ENCODE data around the gene AMACR.
A peak's percentile ranks its signal among the peaks of the same experiment; 100 is the strongest.
"Not testable (repeated sequence)": the region's sequence is repeated elsewhere in the genome, so short reads cannot be mapped to it uniquely, and the experiment has no call there.

The AMACR gene

DNA sequence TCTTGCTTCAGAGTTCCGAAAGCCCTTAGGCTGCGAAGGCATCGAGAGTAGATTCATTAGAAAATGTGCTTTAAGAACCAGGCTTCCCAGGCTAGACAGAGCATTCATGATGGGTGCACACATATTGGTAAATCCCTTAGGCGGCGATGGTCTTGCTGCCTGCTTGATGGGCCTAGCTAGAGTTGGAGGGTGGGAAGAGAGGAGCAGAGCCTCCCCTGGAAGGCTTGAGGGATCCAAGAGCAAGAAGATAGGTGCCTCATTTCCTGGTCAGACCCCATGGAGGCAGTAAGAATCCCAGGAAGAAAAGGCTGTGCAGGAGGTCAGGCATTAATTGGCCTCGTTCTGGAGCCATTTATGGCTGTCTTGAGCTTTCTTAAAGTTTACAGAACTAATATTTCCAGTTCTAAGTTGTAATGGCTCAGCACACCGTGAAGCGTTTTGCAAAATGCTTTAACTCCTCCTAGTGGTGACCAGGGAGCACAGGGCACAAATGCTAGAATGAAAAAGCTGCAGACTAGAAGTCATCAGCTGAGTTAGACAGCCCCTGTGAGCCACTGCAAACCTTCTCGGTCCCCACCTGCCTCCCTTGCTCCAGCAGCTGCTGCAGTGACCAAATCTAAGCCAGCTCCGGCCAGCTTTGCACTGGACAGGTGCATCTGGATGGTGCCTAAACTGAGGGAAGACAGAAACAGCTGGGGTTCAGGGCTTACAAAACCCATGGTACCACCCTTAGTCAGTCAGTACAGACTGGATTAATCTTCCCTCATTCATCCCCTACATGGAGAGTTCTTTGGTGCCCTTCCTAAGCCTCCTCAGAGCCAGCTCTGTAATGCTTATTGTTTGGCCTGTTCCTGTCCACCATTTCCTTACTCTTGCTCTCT lies 38.0 kb downstream of the AMACR start:
- Mint-ChIP-seq H3K4me1 (peaks cover 18% of the 10 kb centered on the region), H3K27ac (no peak overlapping the region), H3K36me3 (no peaks in the 10 kb centered on the region), H3K27me3 (no peaks in the 10 kb centered on the region), H3K4me3 (no peak overlapping the region), H3K9me3 (no peaks in the 10 kb centered on the region)

DNA sequence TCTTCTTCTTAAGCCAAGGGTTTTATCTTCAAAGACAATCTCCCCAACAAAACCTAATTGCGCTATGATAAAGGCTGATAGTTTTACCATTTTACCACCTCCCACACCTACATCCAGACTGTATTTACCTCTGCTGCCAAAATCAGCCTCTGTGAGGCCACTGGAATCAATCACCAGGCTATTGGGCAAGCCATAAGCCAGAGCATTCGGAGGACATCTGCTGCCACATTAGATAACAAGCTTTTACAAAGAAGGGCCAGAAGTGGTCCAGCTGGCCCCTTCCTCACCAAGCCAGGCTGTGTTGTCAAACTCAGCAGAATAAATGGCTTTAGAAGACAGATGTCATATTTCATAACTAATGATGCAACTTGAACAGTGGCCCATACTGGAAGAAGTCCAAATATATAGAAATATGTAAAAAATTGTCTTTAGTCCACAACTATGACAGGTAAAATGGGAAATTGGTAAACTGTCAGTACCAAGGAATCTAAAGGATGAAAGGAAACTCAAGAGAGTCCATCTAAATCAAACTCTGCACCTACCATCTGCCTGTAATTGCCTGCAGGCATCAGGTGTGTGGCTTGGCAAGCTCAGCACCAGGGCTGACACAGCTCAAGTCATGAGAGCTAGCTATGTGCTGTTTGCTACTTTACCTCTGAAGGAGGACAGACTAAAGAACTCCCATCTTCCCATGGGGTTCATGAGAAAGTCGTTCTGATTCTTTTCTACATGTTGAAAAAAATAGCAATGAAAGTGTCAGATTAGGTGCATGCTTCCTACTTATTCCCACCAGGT lies 39.4 kb downstream of the AMACR start:
- Mint-ChIP-seq H3K9me3 (no peaks in the 10 kb centered on the region), H3K27ac (no peak overlapping the region), H3K4me3 (no peak overlapping the region), H3K27me3 (no peaks in the 10 kb centered on the region), H3K36me3 (no peaks in the 10 kb centered on the region), H3K4me1 (peaks cover 18% of the 10 kb centered on the region)

DNA sequence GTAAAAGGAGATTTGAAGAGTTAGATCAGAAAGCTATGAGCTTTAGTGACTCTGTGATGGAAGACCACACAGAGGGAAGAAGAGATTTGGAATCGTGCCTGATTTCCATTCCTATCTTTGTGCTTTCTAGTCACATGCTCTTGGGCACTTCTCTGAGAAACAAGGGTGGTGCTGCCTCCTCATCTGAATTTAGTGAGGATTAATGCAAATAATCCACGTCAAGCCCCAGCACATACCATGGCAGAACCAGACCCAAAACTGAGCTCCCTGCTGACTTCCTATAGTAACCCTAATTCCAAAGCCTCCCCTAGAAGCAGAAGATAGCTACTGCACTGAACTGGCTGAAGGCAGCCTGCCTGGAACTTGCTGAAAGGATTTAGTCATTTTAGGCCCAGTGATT lies 41.0 kb downstream of the AMACR start:
- Mint-ChIP-seq H3K4me3 (no peak overlapping the region), H3K27ac (no peak overlapping the region), H3K36me3 (no peaks in the 10 kb centered on the region), H3K27me3 (no peaks in the 10 kb centered on the region), H3K4me1 (peaks cover 11% of the 10 kb centered on the region), H3K9me3 (no peaks in the 10 kb centered on the region)

DNA sequence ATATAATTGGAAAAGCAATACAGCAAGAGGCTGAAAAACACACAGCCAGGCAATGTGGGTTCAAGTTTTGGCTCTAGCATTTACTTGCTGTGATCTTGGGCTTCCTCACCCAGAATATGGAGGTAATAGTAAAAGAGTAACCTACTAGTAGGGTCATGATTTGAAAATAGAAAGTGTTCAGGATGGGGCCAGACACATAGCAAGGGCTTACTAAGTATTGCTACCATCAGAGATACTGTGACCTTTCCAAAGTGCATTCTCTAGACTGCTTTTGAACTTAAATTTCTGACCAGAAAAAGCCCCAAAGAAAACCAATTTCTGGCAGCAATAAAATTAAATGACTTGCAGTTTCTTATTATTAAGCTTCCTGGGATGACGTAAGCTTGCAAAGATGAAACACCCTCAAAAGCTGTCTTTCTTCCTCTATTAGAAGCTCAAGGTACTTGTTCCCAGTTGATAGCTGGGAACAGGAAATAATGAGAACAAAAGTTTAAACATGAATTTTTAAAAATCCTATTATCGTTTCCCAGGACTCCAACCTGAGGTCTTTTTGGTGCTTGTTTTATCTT lies 43.6 kb downstream of the AMACR start:
- Mint-ChIP-seq H3K36me3 (no peaks in the 10 kb centered on the region), H3K4me3 (no peak overlapping the region), H3K27ac (no peak overlapping the region), H3K4me1 (peaks cover 11% of the 10 kb centered on the region), H3K9me3 (no peaks in the 10 kb centered on the region), H3K27me3 (peaks cover 2% of the 10 kb centered on the region)

DNA sequence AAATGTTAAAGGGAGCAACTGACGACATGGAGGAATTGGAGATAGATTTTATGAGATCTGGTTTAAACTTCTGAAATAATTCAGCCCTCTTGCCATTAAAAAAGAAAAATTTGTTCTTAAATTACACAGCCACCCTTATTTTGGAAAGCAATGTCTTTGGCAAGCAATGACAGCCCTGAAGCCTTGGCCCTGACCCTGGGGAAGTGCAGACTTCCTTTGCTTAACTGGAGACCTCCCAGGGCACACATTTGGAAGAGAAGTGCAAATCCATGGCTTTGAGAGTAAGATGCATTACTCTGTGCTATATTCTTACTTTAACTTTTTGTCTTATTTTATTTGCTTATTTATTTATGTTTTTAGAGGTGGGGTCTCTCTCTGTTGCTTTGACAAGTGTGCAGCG lies 49.7 kb downstream of the AMACR start:
- no peak overlapping the region for H3K4me3 Mint-ChIP-seq
- peaks cover 4% of the 10 kb centered on the region for H3K27me3 Mint-ChIP-seq
- peaks cover 1% of the 10 kb centered on the region for H3K36me3 Mint-ChIP-seq
- no peak overlapping the region for H3K27ac Mint-ChIP-seq
- H3K9me3 Mint-ChIP-seq: peaks cover 11% of the 10 kb centered on the region
- no peaks in the 10 kb centered on the region for H3K4me1 Mint-ChIP-seq

DNA sequence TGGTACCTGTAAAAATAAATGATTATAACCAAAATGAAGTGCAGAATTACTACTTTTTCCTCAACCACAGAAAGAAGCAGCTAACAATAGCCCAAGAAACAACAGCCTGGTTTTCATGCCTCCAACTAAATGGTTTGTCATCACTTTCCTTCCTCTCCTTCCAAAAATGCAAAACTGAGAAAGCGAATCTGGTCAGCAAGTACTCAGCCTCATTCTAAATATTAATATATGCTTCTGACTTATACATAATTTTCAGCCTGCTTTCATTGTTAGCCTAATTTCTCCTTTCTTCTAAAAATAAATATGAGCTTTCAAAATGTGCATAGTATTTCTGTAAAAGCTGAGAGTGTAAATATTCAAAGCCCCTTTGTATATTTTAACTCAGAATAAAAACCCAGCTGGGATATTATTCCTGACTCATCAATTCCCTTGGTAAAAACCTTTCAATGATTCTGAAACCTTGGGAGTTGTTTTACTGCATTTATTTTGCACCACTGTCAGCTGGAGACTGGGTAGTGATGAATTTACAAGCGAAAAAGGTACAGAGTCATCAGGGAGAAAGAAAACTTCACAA lies 50.2 kb downstream of the AMACR start:
- H3K9me3 Mint-ChIP-seq: peaks cover 11% of the 10 kb centered on the region
- H3K4me1 Mint-ChIP-seq: no peaks in the 10 kb centered on the region
- H3K4me3 Mint-ChIP-seq: no peak overlapping the region
- peaks cover 1% of the 10 kb centered on the region for H3K36me3 Mint-ChIP-seq
- H3K27ac Mint-ChIP-seq: no peak overlapping the region
- H3K27me3 Mint-ChIP-seq: peaks cover 4% of the 10 kb centered on the region

DNA sequence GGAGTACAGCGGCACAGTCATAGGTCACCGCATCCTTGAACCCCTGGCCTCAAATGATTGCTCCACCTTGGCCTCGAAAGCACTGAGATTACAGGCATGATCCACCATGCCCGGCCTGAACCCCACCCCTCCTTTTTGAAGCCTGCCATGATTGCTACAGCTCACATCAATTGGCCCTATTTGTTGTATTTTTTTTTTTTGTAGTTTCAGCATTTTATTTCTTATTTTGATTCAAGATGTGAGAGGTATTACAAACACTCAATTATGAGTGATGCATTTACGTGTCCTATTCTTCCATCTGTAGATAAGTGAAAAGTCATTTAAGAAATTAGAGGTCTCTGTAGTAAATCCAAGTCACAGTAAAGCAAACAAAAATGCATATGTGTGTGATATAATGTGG lies 55.7 kb downstream of the AMACR start:
- not testable (repeated sequence) for H3K27ac Mint-ChIP-seq, H3K4me3 Mint-ChIP-seq, H3K36me3 Mint-ChIP-seq, H3K27me3 Mint-ChIP-seq, H3K4me1 Mint-ChIP-seq
- H3K9me3 Mint-ChIP-seq: peaks cover 11% of the 10 kb centered on the region

DNA sequence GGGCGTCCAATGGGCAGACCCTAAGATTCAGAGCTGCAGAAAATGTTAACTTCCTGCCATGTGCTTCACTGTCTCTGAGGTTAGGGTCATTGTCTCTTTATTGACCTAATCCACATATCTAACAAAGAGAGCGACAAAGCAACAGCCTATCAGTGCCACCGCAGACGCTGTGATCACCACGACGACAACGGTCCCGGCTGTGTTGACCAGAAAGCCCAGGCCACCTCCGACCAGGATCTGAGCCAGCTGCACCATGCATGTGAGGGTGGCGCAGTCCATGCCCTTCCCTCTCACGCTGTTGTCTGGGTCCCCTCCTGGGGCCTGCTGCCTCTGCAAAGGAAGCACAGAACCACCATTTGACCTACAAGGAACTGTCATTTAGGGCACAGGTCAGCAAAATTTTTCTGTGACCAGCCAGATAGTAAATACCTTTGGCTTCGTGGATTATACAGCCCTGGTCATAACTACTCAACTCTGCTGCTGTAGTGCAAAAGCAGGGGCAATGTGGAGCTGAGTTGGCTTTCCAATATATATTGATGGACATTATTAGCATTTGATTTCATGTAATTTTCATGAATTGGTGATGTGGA lies 63.2 kb downstream of the AMACR start:
- Mint-ChIP-seq H3K27me3 (peaks cover 15% of the 10 kb centered on the region), H3K9me3 (no peaks in the 10 kb centered on the region), H3K4me1 (no peaks in the 10 kb centered on the region), H3K4me3 (no peak overlapping the region), H3K36me3 (no peaks in the 10 kb centered on the region), H3K27ac (no peak overlapping the region)

DNA sequence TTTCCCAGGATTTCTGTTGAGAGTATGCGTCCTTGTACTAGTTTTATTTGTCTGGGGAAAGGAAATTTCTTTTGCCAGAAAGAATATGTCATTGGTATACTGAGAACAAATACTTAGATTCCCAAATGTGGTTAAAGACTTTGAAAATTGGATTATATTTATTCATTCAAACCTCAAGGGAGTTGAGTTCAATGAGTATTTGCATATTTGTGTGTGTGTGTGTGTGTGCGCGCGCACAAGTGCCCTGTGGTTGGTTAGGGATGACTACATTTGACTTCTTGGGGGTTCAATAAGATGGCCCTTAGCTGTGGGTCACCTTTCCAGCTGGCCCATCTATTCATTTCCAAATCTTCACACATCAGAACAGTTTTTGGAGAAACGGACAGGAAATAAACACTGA lies 66.8 kb downstream of the AMACR start:
- Mint-ChIP-seq H3K36me3 (no peaks in the 10 kb centered on the region), H3K4me3 (no peak overlapping the region), H3K27ac (no peak overlapping the region), H3K4me1 (no peaks in the 10 kb centered on the region), H3K27me3 (peaks cover 32% of the 10 kb centered on the region), H3K9me3 (no peaks in the 10 kb centered on the region)

DNA sequence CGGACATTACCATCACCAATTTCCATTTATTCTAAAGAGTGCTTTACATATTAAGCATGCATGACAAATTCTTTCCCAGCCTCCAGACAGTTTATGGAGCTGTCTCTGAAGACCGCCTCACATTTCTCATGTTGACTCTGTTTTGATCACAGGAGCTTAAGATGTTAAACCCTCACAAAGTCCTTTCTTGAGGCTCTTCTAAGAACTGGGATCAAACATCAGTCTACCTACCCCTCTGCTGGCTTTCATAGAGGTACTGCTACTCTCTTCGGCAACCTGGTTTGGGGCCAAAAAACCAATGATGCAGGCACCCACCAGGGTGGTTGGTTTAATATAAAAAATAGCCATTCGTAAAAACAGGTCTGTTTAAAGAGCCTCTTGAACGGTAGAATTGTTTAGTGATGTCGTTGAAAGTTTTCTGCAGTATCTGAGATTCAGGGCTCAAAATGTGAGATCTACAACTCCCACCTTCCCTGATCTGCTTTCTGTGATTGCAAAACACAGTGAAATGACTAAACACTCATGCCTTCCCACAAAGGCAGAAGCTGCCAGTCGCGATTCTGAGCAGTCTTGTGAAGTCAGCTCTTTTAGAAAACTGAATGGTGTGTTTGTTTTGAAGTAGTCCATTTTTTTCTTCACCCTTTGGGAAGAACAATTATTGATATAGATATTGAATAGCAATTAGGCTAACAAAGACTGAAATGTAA lies 68.1 kb downstream of the AMACR start:
- no peaks in the 10 kb centered on the region for H3K9me3 Mint-ChIP-seq
- H3K4me3 Mint-ChIP-seq: no peak overlapping the region
- H3K27me3 Mint-ChIP-seq: peaks cover 34% of the 10 kb centered on the region
- H3K27ac Mint-ChIP-seq: no peak overlapping the region
- peaks cover 4% of the 10 kb centered on the region for H3K4me1 Mint-ChIP-seq
- H3K36me3 Mint-ChIP-seq: no peaks in the 10 kb centered on the region

DNA sequence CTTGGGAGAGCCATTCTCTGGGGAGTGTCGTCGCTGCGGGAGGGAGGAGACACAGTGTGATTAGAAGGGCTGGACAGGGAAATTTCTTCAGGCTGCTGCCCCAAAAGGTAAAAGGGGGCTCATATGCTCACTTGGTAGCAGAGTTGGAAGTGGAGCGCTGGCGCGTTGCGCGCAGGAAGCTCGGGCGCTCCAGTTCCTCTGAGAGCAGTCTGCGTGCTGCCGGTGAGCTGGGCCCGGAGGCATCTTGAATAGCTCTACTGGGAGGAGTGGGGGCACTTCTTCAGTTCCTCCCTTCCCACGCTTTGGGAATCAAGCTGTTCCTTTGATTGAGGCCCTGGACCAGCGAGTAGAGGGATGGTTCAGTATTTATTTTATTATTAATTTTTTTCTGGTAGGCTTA lies 69.0 kb downstream of the AMACR start:
- peaks cover 4% of the 10 kb centered on the region for H3K4me1 Mint-ChIP-seq
- no peak overlapping the region for H3K27ac Mint-ChIP-seq
- H3K27me3 Mint-ChIP-seq: peaks cover 34% of the 10 kb centered on the region
- no peak overlapping the region for H3K4me3 Mint-ChIP-seq
- H3K9me3 Mint-ChIP-seq: no peaks in the 10 kb centered on the region
- H3K36me3 Mint-ChIP-seq: no peaks in the 10 kb centered on the region

DNA sequence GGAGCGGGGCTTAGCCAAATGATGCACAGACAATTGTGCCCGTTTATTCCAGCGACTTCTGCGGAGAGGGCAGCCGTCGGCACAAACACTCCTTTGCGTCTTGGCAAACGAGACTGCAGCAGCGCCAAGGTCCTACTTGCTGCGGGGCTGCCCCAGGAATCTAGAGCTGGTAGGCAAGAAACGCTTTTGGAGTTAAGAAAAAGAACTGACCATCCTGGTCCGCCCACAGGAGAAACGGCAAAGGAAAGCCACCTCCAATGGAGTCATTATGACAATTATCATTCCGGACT lies 69.4 kb downstream of the AMACR start:
- H3K36me3 Mint-ChIP-seq: no peaks in the 10 kb centered on the region
- H3K4me1 Mint-ChIP-seq: peaks cover 4% of the 10 kb centered on the region
- H3K27me3 Mint-ChIP-seq: peaks cover 34% of the 10 kb centered on the region
- H3K4me3 Mint-ChIP-seq: no peak overlapping the region
- no peaks in the 10 kb centered on the region for H3K9me3 Mint-ChIP-seq
- H3K27ac Mint-ChIP-seq: no peak overlapping the region

DNA sequence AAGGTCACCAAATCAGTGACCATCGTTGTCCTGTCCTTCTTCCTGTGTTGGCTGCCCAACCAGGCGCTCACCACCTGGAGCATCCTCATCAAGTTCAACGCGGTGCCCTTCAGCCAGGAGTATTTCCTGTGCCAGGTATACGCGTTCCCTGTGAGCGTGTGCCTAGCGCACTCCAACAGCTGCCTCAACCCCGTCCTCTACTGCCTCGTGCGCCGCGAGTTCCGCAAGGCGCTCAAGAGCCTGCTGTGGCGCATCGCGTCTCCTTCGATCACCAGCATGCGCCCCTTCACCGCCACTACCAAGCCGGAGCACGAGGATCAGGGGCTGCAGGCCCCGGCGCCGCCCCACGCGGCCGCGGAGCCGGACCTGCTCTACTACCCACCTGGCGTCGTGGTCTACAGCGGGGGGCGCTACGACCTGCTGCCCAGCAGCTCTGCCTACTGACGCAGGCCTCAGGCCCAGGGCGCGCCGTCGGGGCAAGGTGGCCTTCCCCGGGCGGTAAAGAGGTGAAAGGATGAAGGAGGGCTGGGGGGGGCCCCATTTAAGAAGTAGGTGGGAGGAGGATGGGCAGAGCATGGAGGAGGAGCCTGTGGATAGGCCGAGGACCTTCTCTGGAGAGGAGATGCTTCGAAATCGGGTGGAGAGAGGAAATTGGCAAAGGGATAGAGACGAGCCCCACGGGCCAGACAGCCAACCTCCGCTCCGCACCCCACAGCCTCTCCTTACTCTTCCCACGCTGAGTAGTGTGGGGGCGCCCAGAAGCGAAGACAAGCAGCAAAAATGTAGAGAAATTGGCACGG lies 69.9 kb downstream of the AMACR start:
- Mint-ChIP-seq H3K27ac (peak overlapping the region; percentile 12), H3K9me3 (no peaks in the 10 kb centered on the region), H3K4me3 (no peak overlapping the region), H3K36me3 (no peaks in the 10 kb centered on the region), H3K27me3 (peaks cover 34% of the 10 kb centered on the region), H3K4me1 (peaks cover 4% of the 10 kb centered on the region)

DNA sequence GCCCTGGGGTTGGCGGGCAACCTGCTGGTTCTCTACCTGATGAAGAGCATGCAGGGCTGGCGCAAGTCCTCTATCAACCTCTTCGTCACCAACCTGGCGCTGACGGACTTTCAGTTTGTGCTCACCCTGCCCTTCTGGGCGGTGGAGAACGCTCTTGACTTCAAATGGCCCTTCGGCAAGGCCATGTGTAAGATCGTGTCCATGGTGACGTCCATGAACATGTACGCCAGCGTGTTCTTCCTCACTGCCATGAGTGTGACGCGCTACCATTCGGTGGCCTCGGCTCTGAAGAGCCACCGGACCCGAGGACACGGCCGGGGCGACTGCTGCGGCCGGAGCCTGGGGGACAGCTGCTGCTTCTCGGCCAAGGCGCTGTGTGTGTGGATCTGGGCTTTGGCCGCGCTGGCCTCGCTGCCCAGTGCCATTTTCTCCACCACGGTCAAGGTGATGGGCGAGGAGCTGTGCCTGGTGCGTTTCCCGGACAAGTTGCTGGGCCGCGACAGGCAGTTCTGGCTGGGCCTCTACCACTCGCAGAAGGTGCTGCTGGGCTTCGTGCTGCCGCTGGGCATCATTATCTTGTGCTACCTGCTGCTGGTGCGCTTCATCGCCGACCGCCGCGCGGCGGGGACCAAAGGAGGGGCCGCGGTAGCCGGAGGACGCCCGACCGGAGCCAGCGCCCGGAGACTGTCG lies 70.7 kb downstream of the AMACR start:
- Mint-ChIP-seq H3K9me3 (no peaks in the 10 kb centered on the region), H3K4me1 (peaks cover 4% of the 10 kb centered on the region), H3K27me3 (peaks cover 32% of the 10 kb centered on the region), H3K4me3 (no peak overlapping the region), H3K36me3 (no peaks in the 10 kb centered on the region), H3K27ac (no peak overlapping the region)
